ENCODE data around the gene TM4SF4.

The TM4SF4 gene

DNA sequence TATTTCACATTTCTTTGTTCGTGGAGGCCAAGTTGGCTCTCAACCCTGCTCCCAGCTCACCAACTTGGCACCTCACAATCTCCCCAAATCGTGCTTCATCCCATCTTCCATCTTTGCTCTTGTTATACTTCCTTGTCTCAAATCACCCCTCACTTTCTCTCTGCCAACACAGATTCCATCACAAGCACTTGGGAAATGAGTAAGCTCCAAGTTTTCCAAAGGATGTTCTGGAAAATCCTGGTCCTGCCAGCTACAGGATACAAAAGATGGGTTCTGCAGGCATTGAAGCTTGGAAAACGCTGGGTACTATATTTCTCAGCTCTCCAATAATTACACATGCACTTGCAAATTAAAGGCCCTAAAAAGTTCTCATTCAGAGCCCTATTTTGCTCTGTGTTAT, 4.1 kb upstream of the TM4SF4 start:
- DNase-seq (ENCODE audit: insufficient read length, low spot score) (no peak), FAIRE-seq (no peak)

DNA sequence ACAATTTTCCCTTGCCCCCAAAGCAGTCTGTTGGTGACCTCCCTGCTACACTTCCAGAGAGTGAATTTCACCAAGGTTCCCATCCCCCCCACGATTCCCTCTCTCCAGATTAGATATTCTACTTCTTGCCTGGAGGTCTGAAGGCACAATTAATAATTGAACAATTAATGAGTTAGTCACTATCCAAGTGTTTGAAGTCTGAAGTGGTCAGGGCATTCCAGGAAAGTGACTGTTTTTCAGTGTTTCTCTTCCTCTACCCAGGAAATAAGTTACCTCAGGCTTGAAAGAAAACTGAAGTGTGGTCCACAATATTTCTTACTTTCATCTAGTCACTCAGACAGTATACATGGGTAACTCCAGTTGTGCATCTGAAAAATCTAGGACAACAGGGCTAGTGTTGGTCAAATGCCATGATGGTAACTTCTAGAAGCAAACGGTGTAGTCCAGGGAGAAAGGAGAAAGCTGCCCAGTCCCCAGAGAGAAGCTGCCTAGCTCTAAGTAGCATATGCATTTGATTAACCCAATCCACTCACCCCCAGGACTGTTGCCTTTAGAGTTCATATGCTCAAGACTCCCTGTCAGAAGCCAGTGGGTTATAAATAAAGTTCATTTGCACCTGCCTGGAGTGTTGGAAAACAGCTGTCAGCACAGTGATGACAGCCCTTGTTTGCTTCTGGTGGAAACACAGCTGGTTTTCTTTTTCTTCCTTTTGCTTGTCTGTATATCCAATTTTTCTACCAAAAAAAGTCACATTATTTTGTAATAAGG, 2.3 kb upstream of the TM4SF4 start:
- TF ChIP-seq, protein P1, sequence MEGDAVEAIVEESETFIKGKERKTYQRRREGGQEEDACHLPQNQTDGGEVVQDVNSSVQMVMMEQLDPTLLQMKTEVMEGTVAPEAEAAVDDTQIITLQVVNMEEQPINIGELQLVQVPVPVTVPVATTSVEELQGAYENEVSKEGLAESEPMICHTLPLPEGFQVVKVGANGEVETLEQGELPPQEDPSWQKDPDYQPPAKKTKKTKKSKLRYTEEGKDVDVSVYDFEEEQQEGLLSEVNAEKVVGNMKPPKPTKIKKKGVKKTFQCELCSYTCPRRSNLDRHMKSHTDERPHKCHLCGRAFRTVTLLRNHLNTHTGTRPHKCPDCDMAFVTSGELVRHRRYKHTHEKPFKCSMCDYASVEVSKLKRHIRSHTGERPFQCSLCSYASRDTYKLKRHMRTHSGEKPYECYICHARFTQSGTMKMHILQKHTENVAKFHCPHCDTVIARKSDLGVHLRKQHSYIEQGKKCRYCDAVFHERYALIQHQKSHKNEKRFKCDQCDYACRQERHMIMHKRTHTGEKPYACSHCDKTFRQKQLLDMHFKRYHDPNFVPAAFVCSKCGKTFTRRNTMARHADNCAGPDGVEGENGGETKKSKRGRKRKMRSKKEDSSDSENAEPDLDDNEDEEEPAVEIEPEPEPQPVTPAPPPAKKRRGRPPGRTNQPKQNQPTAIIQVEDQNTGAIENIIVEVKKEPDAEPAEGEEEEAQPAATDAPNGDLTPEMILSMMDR (IDR thresholded peaks at IDR 0.05; ENCODE audit: insufficient read depth, missing control alignments): no peak
- DNase-seq (ENCODE audit: insufficient read length, low spot score): no peak
- no peak for FAIRE-seq

More for the DNA sequence above, 4.1 kb upstream of the TM4SF4 start:
- TF ChIP-seq, protein P1 (IDR thresholded peaks at IDR 0.05; ENCODE audit: insufficient read depth, missing control alignments): no peak

DNA sequence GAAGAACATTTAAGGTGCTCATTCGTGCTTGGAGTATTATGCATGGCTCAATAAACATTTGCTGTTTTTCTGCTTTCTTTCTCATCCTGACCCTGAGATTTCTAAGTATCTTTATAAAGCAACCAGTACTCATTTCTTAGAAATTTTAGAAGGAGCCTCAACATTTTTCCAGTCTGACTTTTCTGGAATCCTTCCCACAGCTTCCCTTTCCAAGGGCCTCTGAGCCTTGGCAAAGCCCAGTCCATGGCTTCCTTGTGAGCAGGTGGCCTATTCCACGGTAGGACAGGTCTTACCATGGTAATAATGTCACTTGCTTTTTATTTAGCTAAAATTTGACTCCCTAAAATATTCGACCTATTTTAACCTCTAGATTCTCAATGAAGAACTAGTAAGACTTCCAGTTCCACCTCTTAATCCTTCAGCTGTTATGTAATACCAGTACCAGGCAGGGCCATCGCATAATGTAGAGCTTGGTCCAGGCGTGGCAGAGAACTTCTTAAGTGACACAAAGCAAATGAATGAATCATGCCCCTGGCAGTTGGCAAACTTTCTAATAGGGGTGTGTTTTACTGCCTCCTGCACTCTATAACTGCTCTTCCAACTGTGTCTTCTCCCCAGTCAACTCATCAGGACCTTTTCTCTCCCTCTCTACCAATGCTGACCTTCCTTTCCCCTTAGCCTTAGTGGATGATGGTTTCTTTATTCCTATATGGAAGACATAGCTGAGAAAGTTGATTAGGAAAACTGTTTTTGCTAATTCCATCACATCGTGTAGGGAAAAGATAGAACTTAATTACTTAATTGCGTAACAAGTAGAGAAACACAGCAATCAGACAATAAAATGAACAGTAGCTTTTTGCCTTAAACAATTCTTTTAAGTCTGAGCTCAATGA, 894 bp upstream of the TM4SF4 start:
- FAIRE-seq (no peak), DNase-seq (ENCODE audit: insufficient read length, low spot score) (no peak)
- TF ChIP-seq, protein P1 (IDR thresholded peaks at IDR 0.05; ENCODE audit: insufficient read depth, missing control alignments): no peak

DNA sequence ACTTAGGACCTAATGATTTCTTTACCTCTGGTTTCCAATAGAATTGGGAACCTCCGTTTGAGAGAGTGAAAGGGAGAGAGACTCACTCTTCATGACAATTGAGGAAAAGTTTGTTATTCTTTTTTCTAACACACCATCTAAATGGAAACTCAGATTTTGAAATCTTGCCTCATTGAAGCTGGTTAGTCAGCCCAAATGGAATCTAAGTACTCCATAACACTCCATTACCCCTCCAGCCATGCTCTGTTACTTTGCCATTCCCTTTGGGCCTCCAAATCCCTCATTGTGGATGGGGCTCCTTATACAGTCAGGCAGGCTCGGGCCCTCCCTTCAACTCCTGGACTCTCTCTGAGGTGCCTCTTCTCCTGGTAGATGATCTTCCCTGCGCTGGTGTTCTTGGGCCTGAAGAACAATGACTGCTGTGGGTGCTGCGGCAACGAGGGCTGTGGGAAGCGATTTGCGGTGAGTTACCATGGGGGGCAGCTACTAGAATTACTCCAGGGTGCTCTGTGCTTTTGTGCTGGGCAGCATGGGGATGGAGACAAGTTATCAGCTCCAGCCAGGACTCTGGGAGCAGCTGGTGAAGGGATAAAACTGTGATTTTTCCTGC, 1.1 kb downstream of the TM4SF4 start:
- FAIRE-seq (no peak), DNase-seq (ENCODE audit: insufficient read length, low spot score) (no peak)
- TF ChIP-seq, protein P1 (IDR thresholded peaks at IDR 0.05; ENCODE audit: insufficient read depth, missing control alignments): no peak

DNA sequence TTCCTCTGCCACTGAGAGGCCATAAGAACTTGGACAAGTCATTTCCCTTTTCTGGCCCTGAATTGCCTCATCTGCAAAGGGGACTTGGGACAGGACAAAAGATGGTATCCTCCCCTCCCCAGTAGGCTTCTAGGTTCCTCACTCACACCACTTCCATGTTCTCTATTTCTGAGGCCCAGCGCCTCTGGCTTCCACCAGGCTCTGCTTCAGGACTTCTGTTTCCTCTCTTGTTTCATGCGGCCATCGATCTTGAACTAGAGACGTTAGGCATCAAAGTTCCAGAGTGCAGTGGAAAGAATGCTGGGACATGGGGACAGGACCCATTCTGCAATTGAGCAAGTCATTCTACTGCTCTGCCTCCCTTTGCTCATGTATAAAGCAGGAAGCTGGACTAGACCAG, 1.7 kb downstream of the TM4SF4 start:
- TF ChIP-seq, protein P1 (IDR thresholded peaks at IDR 0.05; ENCODE audit: insufficient read depth, missing control alignments): no peak
- no peak for DNase-seq (ENCODE audit: insufficient read length, low spot score)
- FAIRE-seq: no peak

DNA sequence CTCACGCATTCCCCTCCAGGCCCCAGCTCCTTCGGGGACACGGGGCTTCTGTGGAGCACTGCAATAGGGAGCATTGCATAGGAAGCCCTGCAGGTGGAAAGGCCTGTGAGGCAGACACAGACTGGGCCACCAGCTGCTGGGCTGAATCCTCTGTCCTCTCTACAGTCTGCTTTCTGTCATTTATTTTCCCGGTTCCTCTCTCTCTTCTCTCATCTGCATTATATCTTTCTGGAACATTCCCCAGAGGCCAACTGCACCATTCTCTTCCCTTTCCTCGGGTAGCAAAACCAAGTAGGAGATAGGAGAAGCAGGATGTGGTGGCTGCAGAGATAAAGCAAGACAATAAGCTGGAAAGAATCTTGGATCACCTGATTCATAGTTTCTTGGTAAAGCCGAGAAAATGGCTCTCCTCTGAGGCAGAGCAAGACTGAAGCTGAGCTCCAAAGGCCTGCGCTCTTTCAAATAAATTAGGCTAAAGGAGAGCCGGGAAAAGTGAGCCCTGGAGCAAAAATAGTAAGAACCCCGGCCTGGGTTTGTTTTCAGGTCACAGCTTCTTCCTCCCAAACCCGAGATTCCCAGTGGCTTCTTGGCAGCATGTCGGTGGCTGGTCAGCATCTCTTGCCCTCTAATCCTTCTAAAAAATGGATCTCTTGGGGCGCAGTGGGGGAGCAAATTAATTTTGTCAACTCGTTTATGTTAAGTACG, 5.3 kb downstream of the TM4SF4 start:
- TF ChIP-seq, protein P1 (IDR thresholded peaks at IDR 0.05; ENCODE audit: insufficient read depth, missing control alignments): no peak
- DNase-seq (ENCODE audit: insufficient read length, low spot score) (no peak), FAIRE-seq (no peak)

Data from D721Med (cell line).